HCT116 (cell line): ENCODE measurements around the gene TTC19. TPM values are rescaled to one million over a fixed set of nuclear protein-coding genes. Genes with fewer than 3 reads are reported as not detected.

Experiments used
- ATAC-seq: fragments of 200-7000 bp; cut with Tn5 transposase; 2 replicates; pipeline ENCODE4 v1.9.1; 2020; ENCODE audit warnings: mild to moderate bottlenecking, moderate library complexity
- BruUV-seq: library from RNA; stranded (reverse); fragments of 400-500 nt; replicated peaks from 2 replicates; lab custom pipeline; 2021; lab: Mats Ljungman, UMichigan
- CTCF ChIA-PET: fragments of 300-600 bp; sonication (Branson Sonifier 250); formaldehyde crosslinking; loops from one replicate; lab custom pipeline; 2021; ENCODE audit warnings: antibody characterized with exemption; lab: Charles Lee
- POLR2A ChIA-PET: fragments of 300-600, 350-600 bp; sonication (Branson Sonifier 250); formaldehyde crosslinking; loops from one replicate; lab custom pipeline; 2021; ENCODE audit warnings: antibody characterized with exemption; lab: Charles Lee
- RAD21 ChIA-PET, 2 experiments: fragments of 300-600 bp; sonication (Branson Sonifier 250); formaldehyde crosslinking; loops; one replicate each; lab custom pipeline; 2023; ENCODE audit warnings: low total read pairs in 2 of 2; ENCODE audit not compliant: uncharacterized antibody in 2 of 2, unreplicated experiment in 2 of 2, low non-redundant PET in 1 of 2; lab: Charles Lee
- DNase-seq: peaks from one replicate; pipeline ENCODE4 v3.0.0-alpha.2; 2010; ENCODE audit warnings: low read depth, low spot score
- H2AFZ ChIP-seq: fragments of 200-600 bp; shearing (Covaris generic), sonication (generic); 2 replicates; pipeline ENCODE4 v1.6.1; 2017; ENCODE audit warnings: low read depth, mixed run types, mixed read lengths, antibody characterized with exemption, low read length; ENCODE audit not compliant: poor library complexity, severe bottlenecking
- H3K27ac ChIP-seq: 2 replicates; pipeline ENCODE4 v1.5.1; 2012; ENCODE audit warnings: low read depth, low read length
- H3K27me3 ChIP-seq: fragments of 200-600 bp; sonication (generic); 2 replicates; pipeline ENCODE4 v1.6.1; 2016; ENCODE audit warnings: mixed run types, low read length, mixed read lengths; ENCODE audit not compliant: insufficient read depth
- H3K36me3 ChIP-seq, 2 experiments: fragments of 200-500 bp in 1 of 2; fragments of 200-600 bp in 1 of 2; sonication (Bioruptor generic) in 1 of 2; sonication (generic) in 1 of 2; 2 replicates each; pipeline versions ENCODE4 v1.5.1 to v1.6.1; 2014 to 2016; ENCODE audit warnings: low read length in 2 of 2, inconsistent platforms in 1 of 2, mixed read lengths in 1 of 2, mixed run types in 1 of 2; ENCODE audit not compliant: insufficient read depth in 2 of 2, control insufficient read depth in 1 of 2
- H3K4me1 ChIP-seq, 2 experiments: fragments of 200-600 bp in 1 of 2; sonication (generic) in 1 of 2; 2 replicates each; pipeline versions ENCODE4 v1.5.1 to v1.6.1; 2012 to 2017; ENCODE audit warnings: low read length in 2 of 2, inconsistent platforms in 1 of 2, mild to moderate bottlenecking in 1 of 2, mixed read lengths in 1 of 2, mixed run types in 1 of 2, moderate library complexity in 1 of 2; ENCODE audit not compliant: insufficient read depth in 2 of 2, control insufficient read depth in 1 of 2
- H3K4me2 ChIP-seq: fragments of 200-600 bp; sonication (generic); 2 replicates; pipeline ENCODE4 v1.6.1; 2017; ENCODE audit warnings: mixed run types, low read length, mixed read lengths
- H3K4me3 ChIP-seq, 2 experiments: fragments of 200-600 bp in 1 of 2; sonication (generic) in 1 of 2; replicated peaks in 1 of 2; 2 replicates each; pipeline ENCODE4 v1.5.1; 2011 to 2016; ENCODE audit warnings: low read length in 2 of 2, control low read depth in 1 of 2, low read depth in 1 of 2, mild to moderate bottlenecking in 1 of 2, mixed read lengths in 1 of 2, mixed run types in 1 of 2
- H3K79me2 ChIP-seq: fragments of 200-600 bp; sonication (generic); 2 replicates; pipeline ENCODE4 v1.6.1; 2017; ENCODE audit warnings: mild to moderate bottlenecking, mixed run types, low read length, moderate library complexity, mixed read lengths; ENCODE audit not compliant: insufficient read depth
- H3K9ac ChIP-seq: fragments of 200-600 bp; sonication (generic); 2 replicates; pipeline ENCODE4 v1.6.1; 2016; ENCODE audit warnings: low read length, mixed read lengths
- H3K9me2 ChIP-seq: fragments of 200-600 bp; sonication (generic), shearing (Covaris generic); 2 replicates; pipeline ENCODE4 v1.6.1; 2017; ENCODE audit warnings: mixed run types, mild to moderate bottlenecking, moderate library complexity; ENCODE audit not compliant: insufficient read depth
- H3K9me3 ChIP-seq, 2 experiments: fragments of 200-500 bp in 1 of 2; fragments of 200-600 bp in 1 of 2; sonication (Bioruptor generic) in 1 of 2; sonication (generic) in 1 of 2; 2 replicates each; pipeline ENCODE4 v1.6.1; 2014 to 2017; ENCODE audit warnings: low read length in 2 of 2, mixed read lengths in 2 of 2, inconsistent platforms in 1 of 2, low read depth in 1 of 2, mild to moderate bottlenecking in 1 of 2, mixed run types in 1 of 2, moderate library complexity in 1 of 2; ENCODE audit not compliant: control insufficient read depth in 1 of 2, insufficient read depth in 1 of 2
- H4K20me1 ChIP-seq: fragments of 200-600 bp; sonication (generic), shearing (Covaris generic); 2 replicates; pipeline ENCODE4 v1.6.1; 2017; ENCODE audit warnings: mixed run types, mild to moderate bottlenecking, moderate library complexity; ENCODE audit not compliant: insufficient read depth
- CBX3 ChIP-seq: IDR thresholded peaks from 2 replicates; pipeline ENCODE4 v1.6.1; 2012; ENCODE audit warnings: low read depth
- EZH2 ChIP-seq: fragments of 200-600 bp; sonication (generic); IDR thresholded peaks from 2 replicates; pipeline ENCODE4 v1.6.1; 2017; ENCODE audit warnings: antibody characterized with exemption, mixed run types
- FOSL1 ChIP-seq: IDR thresholded peaks from 2 replicates; pipeline ENCODE4 v1.6.1; 2012; ENCODE audit warnings: low read depth
- POLR2A ChIP-seq: IDR thresholded peaks from 2 replicates; pipeline ENCODE4 v1.7.0; 2011; ENCODE audit warnings: borderline replicate concordance; ENCODE audit not compliant: insufficient read depth, insufficient read length; ENCODE audit errors: extremely low read depth
- RAD21 ChIP-seq: IDR thresholded peaks from 2 replicates; pipeline ENCODE4 v1.6.1; 2012; ENCODE audit warnings: low read depth, mild to moderate bottlenecking
- SIN3A ChIP-seq: IDR thresholded peaks from 2 replicates; pipeline ENCODE4 v1.6.1; 2012; ENCODE audit warnings: low read depth
- SP1 ChIP-seq: IDR thresholded peaks from 2 replicates; pipeline ENCODE4 v1.6.1; 2012; ENCODE audit warnings: low read depth
- SRF ChIP-seq: IDR thresholded peaks from 2 replicates; pipeline ENCODE4 v1.6.1; 2012; ENCODE audit warnings: low read depth
- ZFX ChIP-seq: fragments of 450-650 bp; IDR thresholded peaks from 2 replicates; pipeline ENCODE4 v1.6.1; 2017
- intact Hi-C: fragments of 100-400 bp; cut with micrococcal nuclease; formaldehyde crosslinking; loops from 2 replicates; pipeline ENCODE4 v1.10.0; 2022
- total RNA-seq: library from RNA; stranded (reverse); gene quantifications from one replicate; pipeline ENCODE4 v1.2.1, GENCODE V29; 2021; ENCODE audit not compliant: unreplicated experiment
- TF ChIP-seq, protein P1 (sequence below): IDR thresholded peaks from 2 replicates; pipeline ENCODE4 v1.6.1; 2011; ENCODE audit warnings: mild to moderate bottlenecking, low read length, moderate library complexity; ENCODE audit not compliant: insufficient replicate concordance; ENCODE audit errors: extremely low read depth
- TF ChIP-seq, protein P2 (sequence below): IDR thresholded peaks from 2 replicates; pipeline ENCODE4 v1.6.1; 2012

The TTC19 gene
- total RNA-seq, 1 experiment from 2014 or later: 61.3 TPM

DNA sequence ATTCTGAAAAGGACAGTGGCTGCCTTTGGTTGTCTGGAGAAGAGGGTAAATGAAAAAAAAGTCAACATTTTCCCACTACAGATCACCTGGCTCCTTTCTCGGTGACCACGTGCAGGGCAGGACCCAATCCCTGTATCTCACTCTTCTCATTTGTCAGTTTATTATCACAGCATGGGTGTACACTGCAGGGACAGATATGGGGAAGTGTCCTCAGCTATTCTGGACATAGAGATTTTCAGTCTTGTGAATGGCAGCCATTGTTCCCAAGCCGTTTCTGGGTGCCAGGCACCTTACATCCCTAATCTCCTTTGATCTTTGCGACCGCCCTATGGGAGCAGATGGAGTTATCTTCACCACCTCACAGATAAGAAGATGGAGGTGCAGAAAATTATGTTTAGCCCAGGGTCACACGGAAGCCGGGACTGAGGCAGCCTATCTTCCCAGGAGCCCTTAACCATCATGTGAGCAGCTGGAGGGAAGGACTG, 47.5 kb upstream of the TTC19 start:
- TF ChIP-seq CBX3 (no peak), EZH2 (no peak), SP1 (no peak)
- Histone ChIP-seq H3K9me2 (no peaks in the 10 kb centered on the region), H3K27ac (peak overlapping the region; percentile 51), H2AFZ (no peak overlapping the region), H3K4me3 (no peak overlapping the region), H4K20me1 (no peaks in the 10 kb centered on the region), H3K4me2 (peak overlapping the region; percentile 80; the same call in 1 of the 2 replicates), H3K27me3 (no peaks in the 10 kb centered on the region), H3K9me3 (no peaks in the 10 kb centered on the region), H3K36me3 (peaks cover 0 to 12% of the 10 kb centered on the region in 2 experiments; a peak in 1 of 4 replicates), H3K4me1 (peaks cover 65 to 92% of the 10 kb centered on the region in 2 experiments), H3K9ac (peak overlapping the region; percentile 79), H3K79me2 (peaks cover 99% of the 10 kb centered on the region)
- no peak for ATAC-seq
- intact Hi-C loops: no loop called here
- DNase-seq: no peak
- CTCF ChIA-PET: no interaction called here
- RAD21 ChIA-PET: interaction anchor here in 1 of 2 experiments (0.5 to 0.6 kb wide), 2 partner anchors 12 to 47 kb away, joined by 3 to 5 read pairs; no protein-coding TSS in a partner anchor
- POLR2A ChIA-PET: interaction anchor here (2.1 kb wide), 1 partner anchor 7 kb away, joined by 5 read pairs; the partner anchor contains the start of gene ADORA2B
- no TSS peak for BruUV-seq

DNA sequence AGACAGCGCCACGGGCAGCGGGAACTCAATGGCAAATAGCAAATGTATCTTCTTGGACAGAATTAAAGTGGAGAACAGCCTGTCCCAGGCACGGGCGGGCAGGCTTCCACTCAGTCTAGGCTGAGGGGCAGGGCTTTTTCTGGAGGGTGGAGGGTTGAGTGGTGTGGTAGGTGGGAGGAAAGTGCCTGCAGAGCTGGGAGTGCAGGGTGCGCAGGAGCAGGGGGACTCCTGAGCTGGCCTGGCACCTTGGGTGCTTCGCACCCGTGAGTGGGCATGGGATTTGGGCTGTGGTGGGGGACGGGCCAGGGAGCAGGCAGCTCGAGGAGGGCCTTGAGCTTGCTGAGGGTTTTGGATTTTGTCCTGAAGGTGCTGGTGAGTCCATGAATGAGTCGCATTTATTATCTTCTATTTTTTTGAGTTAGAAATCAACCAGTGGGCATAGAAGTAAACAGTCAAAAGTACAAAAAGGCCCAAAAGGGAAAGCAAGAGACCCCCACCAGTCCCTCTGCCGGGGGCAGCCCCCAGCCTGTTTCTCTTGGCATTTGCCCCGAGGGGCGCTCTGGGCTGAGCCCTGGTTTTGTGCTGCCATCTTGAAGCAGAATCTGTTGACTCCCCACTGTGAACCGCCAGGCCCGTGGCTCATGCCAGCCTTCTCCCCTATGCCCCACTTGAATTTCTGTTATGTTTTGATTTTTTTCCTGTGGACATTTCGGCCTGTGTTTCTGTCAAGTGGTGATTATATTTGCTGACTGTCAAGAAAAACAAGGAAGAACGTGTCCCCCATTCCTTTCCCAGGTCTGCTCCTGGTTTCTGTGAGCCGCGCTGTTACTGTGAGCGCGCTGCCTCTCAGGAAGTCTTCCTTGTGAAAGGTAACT, 46.5 kb upstream of the TTC19 start:
- ChIA-PET RAD21 (interaction anchor here (0.5 to 0.6 kb wide), 2 partner anchors 11 to 13 kb away, joined by 3 read pairs; no protein-coding TSS in a partner anchor), POLR2A (interaction anchor here (1.0 to 2.1 kb wide), 4 partner anchors 8 to 46 kb away, joined by 3 to 9 read pairs (median 6); partner anchors contain the start of genes ADORA2B, TTC19 and ZSWIM7)
- TF ChIP-seq RAD21: no peak
- TF ChIP-seq POLR2A: no peak
- no peak for TF ChIP-seq ZFX
- TF ChIP-seq, protein P1, sequence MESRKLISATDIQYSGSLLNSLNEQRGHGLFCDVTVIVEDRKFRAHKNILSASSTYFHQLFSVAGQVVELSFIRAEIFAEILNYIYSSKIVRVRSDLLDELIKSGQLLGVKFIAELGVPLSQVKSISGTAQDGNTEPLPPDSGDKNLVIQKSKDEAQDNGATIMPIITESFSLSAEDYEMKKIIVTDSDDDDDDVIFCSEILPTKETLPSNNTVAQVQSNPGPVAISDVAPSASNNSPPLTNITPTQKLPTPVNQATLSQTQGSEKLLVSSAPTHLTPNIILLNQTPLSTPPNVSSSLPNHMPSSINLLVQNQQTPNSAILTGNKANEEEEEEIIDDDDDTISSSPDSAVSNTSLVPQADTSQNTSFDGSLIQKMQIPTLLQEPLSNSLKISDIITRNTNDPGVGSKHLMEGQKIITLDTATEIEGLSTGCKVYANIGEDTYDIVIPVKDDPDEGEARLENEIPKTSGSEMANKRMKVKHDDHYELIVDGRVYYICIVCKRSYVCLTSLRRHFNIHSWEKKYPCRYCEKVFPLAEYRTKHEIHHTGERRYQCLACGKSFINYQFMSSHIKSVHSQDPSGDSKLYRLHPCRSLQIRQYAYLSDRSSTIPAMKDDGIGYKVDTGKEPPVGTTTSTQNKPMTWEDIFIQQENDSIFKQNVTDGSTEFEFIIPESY: no peak
- no peak for TF ChIP-seq SP1
- no peak for TF ChIP-seq SRF
- TF ChIP-seq, protein P2, sequence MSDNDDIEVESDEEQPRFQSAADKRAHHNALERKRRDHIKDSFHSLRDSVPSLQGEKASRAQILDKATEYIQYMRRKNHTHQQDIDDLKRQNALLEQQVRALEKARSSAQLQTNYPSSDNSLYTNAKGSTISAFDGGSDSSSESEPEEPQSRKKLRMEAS: no peak
- no peak for TF ChIP-seq CBX3
- no peak for TF ChIP-seq FOSL1
- no peak for TF ChIP-seq SIN3A
- no peak for TF ChIP-seq EZH2

More for the DNA sequence above, 46.5 kb upstream of the TTC19 start:
- Histone ChIP-seq H3K4me2 (peak overlapping the region; percentile 80), H3K4me1 (peaks cover 64 to 92% of the 10 kb centered on the region in 2 experiments), H3K4me3 (no peak overlapping the region), H3K27ac (peak overlapping the region; percentile 92), H3K9me2 (no peaks in the 10 kb centered on the region), H3K36me3 (peaks cover 0 to 12% of the 10 kb centered on the region in 2 experiments; a peak in 1 of 4 replicates), H2AFZ (no peak overlapping the region), H3K9ac (peak overlapping the region; percentile 79), H4K20me1 (no peaks in the 10 kb centered on the region), H3K9me3 (no peaks in the 10 kb centered on the region), H3K27me3 (no peaks in the 10 kb centered on the region), H3K79me2 (peaks cover 99% of the 10 kb centered on the region)
- no TSS peak for BruUV-seq
- CTCF ChIA-PET: interaction anchor here (1.4 kb wide), 1 partner anchor 8 kb away, joined by 8 read pairs; the partner anchor contains the start of gene ADORA2B
- no peak for ATAC-seq
- no peak for DNase-seq
- intact Hi-C loops: no loop called here
